B cell (primary cell): ENCODE results near the gene MRPL55. TPM values are rescaled to one million over a fixed set of nuclear protein-coding genes. Genes with fewer than 3 reads are reported as not detected.

Source experiments
- ATAC-seq: fragments of 200-7000 bp; cut with Tn5 transposase; one replicate; pipeline ENCODE4 v1.10.0; 2021; ENCODE audit warnings: low read depth, mild to moderate bottlenecking, moderate number of reproducible peaks, moderate library complexity
- CTCF ChIA-PET: fragments of 350-600 bp; sonication (Branson Sonifier 250); formaldehyde crosslinking; loops from one replicate; lab custom pipeline; 2021; ENCODE audit warnings: antibody characterized with exemption, inconsistent platforms; lab: Charles Lee
- POLR2A ChIA-PET: fragments of 350-600 bp; sonication (Branson Sonifier 250); formaldehyde crosslinking; loops from one replicate; lab custom pipeline; 2021; ENCODE audit warnings: antibody characterized with exemption; lab: Charles Lee
- DNase-seq: peaks from one replicate; pipeline ENCODE4 v3.0.0; 2013
- H2AFZ ChIP-seq: 2 replicates; pipeline ENCODE4 v1.6.1; 2012; ENCODE audit warnings: mild to moderate bottlenecking, low read depth, low read length; ENCODE audit not compliant: insufficient read depth, poor library complexity, severe bottlenecking
- H3K27ac ChIP-seq, 2 donors: 1 replicate in 1 of 2; 2 replicates in 1 of 2; pipeline ENCODE4 v1.5.1; 2012 to 2013; ENCODE audit warnings: low read length in 2 of 2, mild to moderate bottlenecking in 2 of 2, moderate library complexity in 1 of 2
- H3K27me3 ChIP-seq, 4 experiments: fragments of 200-600 bp in 1 of 4; sonication (generic) in 1 of 4; replicated peaks in 1 of 4; 1 replicate in 2 of 4; 2 replicates in 2 of 4; pipeline versions ENCODE4 v1.6.1 to v1.7.0; 2013 to 2016; ENCODE audit warnings: low read length in 3 of 4, mild to moderate bottlenecking in 2 of 4, mixed read lengths in 1 of 4, moderate library complexity in 1 of 4; ENCODE audit not compliant: insufficient read depth in 4 of 4, control insufficient read depth in 3 of 4; ENCODE audit errors: control extremely low read depth in 1 of 4
- H3K36me3 ChIP-seq, 2 experiments: replicated peaks in 1 of 2; 1 replicate in 1 of 2; 2 replicates in 1 of 2; pipeline versions ENCODE4 v1.6.1 to v1.7.1; 2013; ENCODE audit warnings: low read length in 1 of 2; ENCODE audit not compliant: insufficient read depth in 2 of 2, control insufficient read depth in 1 of 2; ENCODE audit errors: control extremely low read depth in 1 of 2, extremely low read depth in 1 of 2
- H3K4me1 ChIP-seq, 2 donors: fragments of 200-600 bp in 1 of 2; sonication (generic) in 1 of 2; 1 replicate in 1 of 2; 2 replicates in 1 of 2; pipeline versions ENCODE4 v1.5.1 to v1.6.1; 2013 to 2017; ENCODE audit warnings: low read length in 2 of 2; ENCODE audit not compliant: control insufficient read depth in 2 of 2, insufficient read depth in 2 of 2
- H3K4me2 ChIP-seq: replicated peaks from 2 replicates; pipeline ENCODE3; 2012; ENCODE audit warnings: mild to moderate bottlenecking, low read depth, low read length; ENCODE audit not compliant: poor library complexity, severe bottlenecking
- H3K4me3 ChIP-seq, 5 experiments: fragments of 200-600 bp in 1 of 5; sonication (generic) in 1 of 5; 1 replicate in 3 of 5; 2 replicates in 2 of 5; pipeline versions ENCODE4 v1.5.1 to v1.7.0; 2011 to 2016; ENCODE audit warnings: low read length in 4 of 5, mild to moderate bottlenecking in 4 of 5, low read depth in 2 of 5, control low read depth in 1 of 5, moderate library complexity in 1 of 5; ENCODE audit not compliant: insufficient read depth in 1 of 5; ENCODE audit errors: control extremely low read depth in 1 of 5, extremely low read depth in 1 of 5
- H3K79me2 ChIP-seq: fragments of 200-600 bp; sonication (generic); one replicate; pipeline ENCODE4 v1.6.0; 2016; ENCODE audit warnings: low read length; ENCODE audit not compliant: control insufficient read depth, insufficient read depth
- H3K9ac ChIP-seq: fragments of 200-600 bp; sonication (generic); 2 replicates; pipeline ENCODE4 v1.6.1; 2017; ENCODE audit warnings: mild to moderate bottlenecking, low read length, moderate library complexity
- H3K9me3 ChIP-seq, 3 donors: one replicate each; pipeline versions ENCODE4 v1.6.1 to v1.7.1; 2013; ENCODE audit warnings: low read length in 2 of 3; ENCODE audit not compliant: control insufficient read depth in 2 of 3, insufficient read depth in 1 of 3; ENCODE audit errors: control extremely low read depth in 1 of 3
- H4K20me1 ChIP-seq: 2 replicates; pipeline ENCODE4 v1.6.0; 2012; ENCODE audit warnings: mild to moderate bottlenecking, low read length; ENCODE audit not compliant: insufficient read depth, control insufficient read depth, poor library complexity, severe bottlenecking
- H3K27ac Mint-ChIP-seq: one replicate; pipeline ENCODE4 v1.8.0; 2021; ENCODE audit warnings: mixed read lengths
- H3K27me3 Mint-ChIP-seq: one replicate; pipeline ENCODE4 v1.8.0; 2021; ENCODE audit warnings: mixed read lengths
- H3K4me1 Mint-ChIP-seq: one replicate; pipeline ENCODE4 v1.8.0; 2021; ENCODE audit warnings: mixed read lengths
- H3K4me3 Mint-ChIP-seq: one replicate; pipeline ENCODE4 v1.8.0; 2021; ENCODE audit warnings: mixed read lengths
- H3K9me3 Mint-ChIP-seq: one replicate; pipeline ENCODE4 v1.8.0; 2022; ENCODE audit warnings: mixed read lengths; ENCODE audit not compliant: insufficient read depth
- EZH2 ChIP-seq: IDR thresholded peaks from 2 replicates; pipeline ENCODE4 v1.6.1; 2012; ENCODE audit warnings: borderline replicate concordance, low read depth, mild to moderate bottlenecking, moderate library complexity, low read length; ENCODE audit not compliant: insufficient read depth, poor library complexity, severe bottlenecking
- WGBS: methylation state at CpG from one replicate; pipeline ENCODE4 v1.1.5; 2013; ENCODE audit warnings: missing lambda C conversion rate; ENCODE audit not compliant: insufficient coverage; 5-methylcytosine and 5-hydroxymethylcytosine counted together
- intact Hi-C: fragments of 100-400 bp; cut with micrococcal nuclease; formaldehyde crosslinking; loops from one replicate; pipeline ENCODE4 v1.10.0; 2022
- polyA plus RNA-seq: library from polyadenylated mRNA; depleted of rRNA; stranded (reverse); fragments of >200 nt; gene quantifications from 2 replicates; pipeline ENCODE4 v1.2.3, GENCODE V29; 2012
- total RNA-seq, 2 donors: library from RNA; stranded (reverse); fragments of 120-200 nt in 1 of 2; gene quantifications; 1 replicate in 1 of 2; 2 replicates in 1 of 2; pipeline versions ENCODE4 v1.2.3 to v1.2.4, GENCODE V29; 2013 to 2022
- TF ChIP-seq, protein P1 (sequence below): fragments of 200-600 bp; IDR thresholded peaks from one replicate; pipeline ENCODE4 v1.8.0; 2022; ENCODE audit warnings: antibody characterized with exemption, mild to moderate bottlenecking

Gene MRPL55
- total and polyA plus RNA-seq, 2 donors (not counting 1 experiment from before 2014, with no cell fraction given): 38.9 to 297 TPM

DNA sequence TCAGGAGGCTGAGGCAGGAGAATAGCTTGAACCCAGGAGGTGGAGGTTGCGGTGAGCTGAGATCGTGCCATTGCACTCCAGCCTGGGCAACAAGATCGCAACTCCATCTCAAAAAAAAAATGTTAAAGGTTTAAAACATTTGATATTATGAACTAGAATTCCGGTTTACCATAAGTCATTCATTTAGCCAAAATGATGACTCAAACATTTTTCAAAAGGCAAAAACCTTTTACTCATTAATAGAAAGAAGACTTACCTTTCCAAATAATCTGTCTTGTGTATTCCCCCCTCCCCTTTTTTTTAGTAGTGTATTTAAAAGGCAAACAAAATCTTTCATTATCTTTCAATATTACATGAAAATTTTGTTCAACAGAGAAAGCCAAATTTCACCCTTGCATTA is 8.2 kb upstream of the MRPL55 start:
- DNase-seq: no peak
- Histone ChIP-seq H3K9me3 (no peaks in the 10 kb centered on the region), H4K20me1 (no peaks in the 10 kb centered on the region), H3K36me3 (no peaks in the 10 kb centered on the region), H2AFZ (no peak overlapping the region), H3K79me2 (no peaks in the 10 kb centered on the region), H3K4me2 (no peak overlapping the region), H3K27ac (no peak overlapping the region), H3K4me1 (peaks cover 10 to 11% of the 10 kb centered on the region in 2 donors), H3K27me3 (no peaks in the 10 kb centered on the region), H3K9ac (no peak overlapping the region), H3K4me3 (no peak overlapping the region)
- Mint-ChIP-seq H3K27ac (no peak overlapping the region), H3K9me3 (peaks cover 3% of the 10 kb centered on the region), H3K4me3 (no peak overlapping the region), H3K27me3 (no peaks in the 10 kb centered on the region), H3K4me1 (peaks cover 5% of the 10 kb centered on the region)
- WGBS: 100% methylated on average over 1 of the region's 4 CpGs
- no peak for TF ChIP-seq EZH2
- TF ChIP-seq, protein P1, sequence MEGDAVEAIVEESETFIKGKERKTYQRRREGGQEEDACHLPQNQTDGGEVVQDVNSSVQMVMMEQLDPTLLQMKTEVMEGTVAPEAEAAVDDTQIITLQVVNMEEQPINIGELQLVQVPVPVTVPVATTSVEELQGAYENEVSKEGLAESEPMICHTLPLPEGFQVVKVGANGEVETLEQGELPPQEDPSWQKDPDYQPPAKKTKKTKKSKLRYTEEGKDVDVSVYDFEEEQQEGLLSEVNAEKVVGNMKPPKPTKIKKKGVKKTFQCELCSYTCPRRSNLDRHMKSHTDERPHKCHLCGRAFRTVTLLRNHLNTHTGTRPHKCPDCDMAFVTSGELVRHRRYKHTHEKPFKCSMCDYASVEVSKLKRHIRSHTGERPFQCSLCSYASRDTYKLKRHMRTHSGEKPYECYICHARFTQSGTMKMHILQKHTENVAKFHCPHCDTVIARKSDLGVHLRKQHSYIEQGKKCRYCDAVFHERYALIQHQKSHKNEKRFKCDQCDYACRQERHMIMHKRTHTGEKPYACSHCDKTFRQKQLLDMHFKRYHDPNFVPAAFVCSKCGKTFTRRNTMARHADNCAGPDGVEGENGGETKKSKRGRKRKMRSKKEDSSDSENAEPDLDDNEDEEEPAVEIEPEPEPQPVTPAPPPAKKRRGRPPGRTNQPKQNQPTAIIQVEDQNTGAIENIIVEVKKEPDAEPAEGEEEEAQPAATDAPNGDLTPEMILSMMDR: no peak
- ChIA-PET CTCF (no interaction called here), POLR2A (no interaction called here)
- intact Hi-C loops: no loop called here
- ATAC-seq: no peak

DNA sequence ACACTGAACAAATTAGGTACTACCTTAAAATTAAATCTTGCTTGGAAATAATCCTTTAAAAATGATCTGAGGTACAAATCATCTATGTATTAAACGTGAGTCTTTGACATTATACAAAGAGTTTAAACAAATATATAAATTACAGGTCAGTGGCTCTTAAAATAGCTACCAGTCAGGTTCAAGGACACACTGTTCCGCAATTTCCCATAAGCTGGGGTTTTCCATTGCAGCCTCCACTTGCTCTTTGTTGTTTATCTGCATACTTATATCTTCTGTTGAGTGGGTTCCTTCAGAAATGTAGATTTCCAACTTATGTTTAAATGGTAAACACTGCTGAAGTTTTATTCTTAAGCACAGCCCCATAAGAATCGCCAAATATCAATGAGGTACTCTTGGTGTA is 5.7 kb upstream of the MRPL55 start:
- ChIA-PET POLR2A (interaction anchor here (0.6 kb wide), 1 partner anchor 55 kb away, joined by 6 read pairs; no protein-coding TSS in a partner anchor), CTCF (no interaction called here)
- DNase-seq: no peak
- ATAC-seq: no peak
- H3K27me3 ChIP-seq: no peaks in the 10 kb centered on the region
- H2AFZ ChIP-seq: no peak overlapping the region
- TF ChIP-seq EZH2: no peak
- TF ChIP-seq, protein P1: no peak
- H3K27ac ChIP-seq: no peak overlapping the region
- no peak overlapping the region for H3K9ac ChIP-seq
- Mint-ChIP-seq H3K4me1 (peaks cover 3% of the 10 kb centered on the region), H3K9me3 (peaks cover 3% of the 10 kb centered on the region), H3K4me3 (no peak overlapping the region), H3K27me3 (no peaks in the 10 kb centered on the region), H3K27ac (no peak overlapping the region)
- H4K20me1 ChIP-seq: no peaks in the 10 kb centered on the region
- H3K4me1 ChIP-seq: peaks cover 5 to 6% of the 10 kb centered on the region in 2 donors
- WGBS: no CpG with 5 or more reads among the region's 3 CpGs
- H3K4me3 ChIP-seq: no peak overlapping the region
- H3K79me2 ChIP-seq: peaks cover 2% of the 10 kb centered on the region
- intact Hi-C loops: no loop called here
- H3K4me2 ChIP-seq: no peak overlapping the region
- no peaks in the 10 kb centered on the region for H3K36me3 ChIP-seq
- no peaks in the 10 kb centered on the region for H3K9me3 ChIP-seq
